GM12878 (cell line): ENCODE measurements around the gene CALD1. TPM values are rescaled to one million over a fixed set of nuclear protein-coding genes. Genes with fewer than 3 reads are reported as not detected.

Experiments used
- BCL11A ChIP-seq: IDR thresholded peaks from 2 replicates; pipeline ENCODE4 v1.6.1; 2011; ENCODE audit warnings: low read depth, low read length
- BMI1 ChIP-seq: fragments of 450-650 bp; IDR thresholded peaks from 2 replicates; pipeline ENCODE4 v1.6.1; 2016; ENCODE audit warnings: mild to moderate bottlenecking, moderate library complexity, borderline replicate concordance
- CBX3 ChIP-seq: fragments of 200-600 bp; sonication (generic); IDR thresholded peaks from 2 replicates; pipeline ENCODE4 v1.6.1; 2016; ENCODE audit warnings: low read depth, borderline replicate concordance
- CHD1 ChIP-seq: IDR thresholded peaks from 2 replicates; pipeline ENCODE4 v1.6.1; 2012; ENCODE audit warnings: low read depth, low read length, improper control_type of control experiment
- CUX1 ChIP-seq: IDR thresholded peaks from 2 replicates; pipeline ENCODE4 v1.6.1; 2012; ENCODE audit warnings: improper control_type of control experiment, low read depth, low read length; ENCODE audit not compliant: insufficient replicate concordance
- EED ChIP-seq: sonication (generic); IDR thresholded peaks from 2 replicates; pipeline ENCODE4 v1.6.1; 2016; ENCODE audit warnings: antibody characterized with exemption, low read depth
- ETV6 ChIP-seq, 2 experiments: fragments of 450-650 bp in 1 of 2; IDR thresholded peaks in 1 of 2; conservative IDR thresholded peaks in 1 of 2; 2 replicates each; pipeline ENCODE4 v1.6.1; 2014; ENCODE audit warnings: antibody characterized with exemption in 1 of 2, borderline replicate concordance in 1 of 2, low read depth in 1 of 2, mild to moderate bottlenecking in 1 of 2, moderate library complexity in 1 of 2
- FOXM1 ChIP-seq: IDR thresholded peaks from 2 replicates; pipeline ENCODE4 v1.6.1; 2012; ENCODE audit warnings: low read depth, mild to moderate bottlenecking, inconsistent platforms, low read length, moderate library complexity
- HDAC2 ChIP-seq: fragments of 200-600 bp; sonication (generic); IDR thresholded peaks from 2 replicates; pipeline ENCODE4 v1.6.1; 2017
- MXI1 ChIP-seq: fragments of 150-350 bp; IDR thresholded peaks from 2 replicates; pipeline ENCODE4 v1.6.1; 2011; ENCODE audit warnings: low read depth, mild to moderate bottlenecking, inconsistent platforms, low read length, improper control_type of control experiment
- MYB ChIP-seq: fragments of 150-350 bp; IDR thresholded peaks from 2 replicates; pipeline ENCODE4 v1.6.1; 2014; ENCODE audit warnings: mild to moderate bottlenecking, low read depth, low read length, borderline replicate concordance
- RB1 ChIP-seq: fragments of 450-650 bp; formaldehyde crosslinking; IDR thresholded peaks from 2 replicates; pipeline ENCODE4 v1.6.1; 2017; ENCODE audit warnings: mild to moderate bottlenecking, borderline replicate concordance
- RUNX3 ChIP-seq: IDR thresholded peaks from 2 replicates; pipeline ENCODE4 v1.6.1; 2012; ENCODE audit warnings: low read length, inconsistent platforms
- SIN3A ChIP-seq: IDR thresholded peaks from 2 replicates; pipeline ENCODE4 v1.6.1; 2012; ENCODE audit warnings: low read depth, low read length, improper control_type of control experiment
- SIX5 ChIP-seq: IDR thresholded peaks from 2 replicates; pipeline ENCODE4 v1.6.1; 2011; ENCODE audit warnings: mild to moderate bottlenecking, low read depth, low read length, moderate library complexity; ENCODE audit not compliant: severe bottlenecking
- SP1 ChIP-seq: IDR thresholded peaks from one replicate; pipeline ENCODE4 v1.6.1; 2011; ENCODE audit warnings: low read depth, low read length
- SPI1 ChIP-seq: IDR thresholded peaks from 2 replicates; pipeline ENCODE4 v1.6.1; 2011; ENCODE audit warnings: low read depth, mild to moderate bottlenecking, low read length, moderate library complexity, borderline replicate concordance; ENCODE audit not compliant: insufficient read depth
- SUPT20H ChIP-seq: IDR thresholded peaks from 2 replicates; pipeline ENCODE4 v1.6.1; 2011; ENCODE audit warnings: low read depth, mild to moderate bottlenecking, low read length, moderate library complexity, borderline replicate concordance; ENCODE audit not compliant: control insufficient read depth
- TBL1XR1 ChIP-seq: IDR thresholded peaks from 2 replicates; pipeline ENCODE4 v1.6.1; 2012; ENCODE audit warnings: low read depth, low read length, improper control_type of control experiment
- ZNF217 ChIP-seq: fragments of 450-650 bp; IDR thresholded peaks from 2 replicates; pipeline ENCODE4 v1.6.1; 2017; ENCODE audit warnings: antibody characterized with exemption, mild to moderate bottlenecking
- ZNF274 ChIP-seq: IDR thresholded peaks from one replicate; pipeline ENCODE4 v1.8.0; 2011; ENCODE audit not compliant: insufficient read length, insufficient read depth
- polyA plus RNA-seq, 11 experiments: library from polyadenylated mRNA; depleted of rRNA in 4 of 11; unstranded in 6 of 11; stranded (reverse) in 5 of 11; fragments of >200 nt; fragmentation: Nextera tagmentation in 4 of 11; fragmentation: Illumina TruSeq in 1 of 11; extraction: Ambion mirVana in 4 of 11; extraction: Trizol in 1 of 11; gene quantifications; 1 replicate in 1 of 11; 2 replicates in 10 of 11; pipeline versions ENCODE4 v1.2.1 to v1.2.3, GENCODE V29; 2011 to 2016; ENCODE audit warnings: inconsistent platforms in 2 of 11, missing spikeins in 2 of 11, low read depth in 1 of 11
- total RNA-seq, 4 experiments: library from RNA; depleted of rRNA in 3 of 4; stranded (reverse); fragments of >200 nt in 3 of 4; fragmentation: Illumina TruSeq in 1 of 4; extraction: Trizol in 1 of 4; gene quantifications; 2 replicates each; pipeline versions ENCODE4 v1.2.1 to v1.2.3, GENCODE V29; 2013 to 2021
- TF ChIP-seq, protein P1 (sequence below), 3 experiments: IDR thresholded peaks in 2 of 3; conservative IDR thresholded peaks in 1 of 3; 2 replicates each; pipeline ENCODE4 v1.5.1; 2011; ENCODE audit warnings: low read depth in 3 of 3, low read length in 3 of 3, mild to moderate bottlenecking in 3 of 3, control low read depth in 2 of 3, moderate library complexity in 2 of 3, inconsistent platforms in 1 of 3, mixed read lengths in 1 of 3; ENCODE audit not compliant: control insufficient read depth in 2 of 3, insufficient read depth in 1 of 3; ENCODE audit errors: extremely low read depth in 1 of 3

CALD1 gene
- total and polyA plus RNA-seq, 10 of the 15 experiments (the other 5 are each of a cell fraction or from before 2014, with no cell fraction given) = 0.03 to 1.3 (median 0.22) TPM

GRCh38 chr7:134737566-134738345, 41.7 kb upstream of the CALD1 start (continued):
- TF ChIP-seq CUX1 = no peak
- no peak for TF ChIP-seq SP1
- TF ChIP-seq MYB = no peak
- peak; percentile 44; the same call in 1 of the 2 replicates for TF ChIP-seq BCL11A
- TF ChIP-seq SIN3A = no peak
- TF ChIP-seq TBL1XR1 = no peak
- TF ChIP-seq, protein P1, sequence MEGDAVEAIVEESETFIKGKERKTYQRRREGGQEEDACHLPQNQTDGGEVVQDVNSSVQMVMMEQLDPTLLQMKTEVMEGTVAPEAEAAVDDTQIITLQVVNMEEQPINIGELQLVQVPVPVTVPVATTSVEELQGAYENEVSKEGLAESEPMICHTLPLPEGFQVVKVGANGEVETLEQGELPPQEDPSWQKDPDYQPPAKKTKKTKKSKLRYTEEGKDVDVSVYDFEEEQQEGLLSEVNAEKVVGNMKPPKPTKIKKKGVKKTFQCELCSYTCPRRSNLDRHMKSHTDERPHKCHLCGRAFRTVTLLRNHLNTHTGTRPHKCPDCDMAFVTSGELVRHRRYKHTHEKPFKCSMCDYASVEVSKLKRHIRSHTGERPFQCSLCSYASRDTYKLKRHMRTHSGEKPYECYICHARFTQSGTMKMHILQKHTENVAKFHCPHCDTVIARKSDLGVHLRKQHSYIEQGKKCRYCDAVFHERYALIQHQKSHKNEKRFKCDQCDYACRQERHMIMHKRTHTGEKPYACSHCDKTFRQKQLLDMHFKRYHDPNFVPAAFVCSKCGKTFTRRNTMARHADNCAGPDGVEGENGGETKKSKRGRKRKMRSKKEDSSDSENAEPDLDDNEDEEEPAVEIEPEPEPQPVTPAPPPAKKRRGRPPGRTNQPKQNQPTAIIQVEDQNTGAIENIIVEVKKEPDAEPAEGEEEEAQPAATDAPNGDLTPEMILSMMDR (IDR thresholded peaks at IDR 0.05 in 2 of 3, conservative IDR thresholded peaks at IDR 0.05 in 1 of 3; ENCODE audit: control insufficient read depth in 2 of 3, extremely low read depth in 1 of 3, insufficient read depth in 1 of 3, low read depth in 3 of 3, low read length in 3 of 3) = no peak
- no peak for TF ChIP-seq HDAC2
- peak; percentile 49; the same call in 1 of the 2 replicates for TF ChIP-seq FOXM1
- TF ChIP-seq SPI1 = peak; percentile 64; the same call in 1 of the 2 replicates
- TF ChIP-seq SUPT20H = no peak
- TF ChIP-seq SIX5 = no peak
- TF ChIP-seq EED = 0 out of 2 replicates have a peak, but pooled peaks have one; percentile 41
- no peak for TF ChIP-seq RB1
- TF ChIP-seq ETV6 (conservative IDR thresholded peaks at IDR 0.05 in 1 of 2, IDR thresholded peaks at IDR 0.05 in 1 of 2; ENCODE audit: borderline replicate concordance in 1 of 2, low read depth in 1 of 2) = no peak
- no peak for TF ChIP-seq ZNF217
- TF ChIP-seq CBX3 = no peak
- TF ChIP-seq ZNF274 = no peak
- TF ChIP-seq CHD1 = no peak
- peak; percentile 79 for TF ChIP-seq RUNX3
- TF ChIP-seq BMI1 = no peak
- no peak for TF ChIP-seq MXI1
